HFFc6 (cell line): ENCODE measurements around the gene CD58. TPM values are rescaled to one million over a fixed set of nuclear protein-coding genes. Genes with fewer than 3 reads are reported as not detected.

Experiments used
- DNase-seq: peaks from one replicate; pipeline ENCODE4 v3.0.0-alpha.2; 2018
- H3K27ac Mint-ChIP-seq: 2 replicates; pipeline ENCODE4 v1.8.0; 2020; ENCODE audit warnings: mild to moderate bottlenecking, mixed read lengths
- H3K27me3 Mint-ChIP-seq: 2 replicates; pipeline ENCODE4 v1.8.0; 2021; ENCODE audit warnings: mild to moderate bottlenecking, moderate library complexity, mixed read lengths; ENCODE audit not compliant: insufficient read depth
- H3K36me3 Mint-ChIP-seq: 2 replicates; pipeline ENCODE4 v1.8.0; 2021; ENCODE audit warnings: low read depth, mixed read lengths
- H3K4me1 Mint-ChIP-seq: 2 replicates; pipeline ENCODE4 v1.8.0; 2020; ENCODE audit warnings: low read depth, mixed read lengths
- H3K4me3 Mint-ChIP-seq: 2 replicates; pipeline ENCODE4 v1.8.0; 2020; ENCODE audit warnings: mild to moderate bottlenecking, moderate library complexity, mixed read lengths
- H3K9me3 Mint-ChIP-seq: 2 replicates; pipeline ENCODE4 v1.8.0; 2020; ENCODE audit warnings: mild to moderate bottlenecking, mixed read lengths
- CTCF ChIP-seq: fragments of 200-600 bp; sonication (generic); IDR thresholded peaks from 2 replicates; pipeline ENCODE4 v1.5.0; 2021; ENCODE audit warnings: antibody characterized with exemption, mild to moderate bottlenecking
- microRNA-seq: library from miRNA; unstranded; fragments of <30 nt; microRNA quantifications from one replicate; pipeline ENCODE4, GENCODE V29; 2019
- total RNA-seq, 6 experiments: library from RNA; stranded (reverse); fragmentation: NEBNext Ultra II Directional; extraction: Animal tissue kit (Norgen Biotek cat#: 25700); gene quantifications; 2 replicates in 1 of 6; 3 replicates in 5 of 6; pipeline ENCODE4 v1.2.3, GENCODE V29; 2021

Gene CD58
- total RNA-seq, 6 experiments from 2014 or later = 6.6 to 9.5 (median 8.5) TPM

- DNase-seq = no peak
- no peak for TF ChIP-seq CTCF
- Mint-ChIP-seq H3K4me1 (peaks cover 6% of the 10 kb centered on the region), H3K9me3 (no peaks in the 10 kb centered on the region), H3K36me3 (no peaks in the 10 kb centered on the region), H3K4me3 (no peak overlapping the region), H3K27me3 (peaks cover 22% of the 10 kb centered on the region), H3K27ac (no peak overlapping the region)
Measured at GRCh38 chr1:116470671-116471070, 100.2 kb downstream of the CD58 start.

- no peak for TF ChIP-seq CTCF
- peaks cover 34% of the 10 kb centered on the region for H3K27me3 Mint-ChIP-seq
Measured at GRCh38 chr1:116466810-116467557, 103.8 kb downstream of the CD58 start.

GRCh38 chr1:116465845-116466685 is 104.8 kb downstream of the CD58 start:
- H3K27me3 Mint-ChIP-seq = peaks cover 28% of the 10 kb centered on the region
- H3K9me3 Mint-ChIP-seq = no peaks in the 10 kb centered on the region
- no peaks in the 10 kb centered on the region for H3K36me3 Mint-ChIP-seq
- DNase-seq = no peak
- H3K4me1 Mint-ChIP-seq = no peaks in the 10 kb centered on the region
- no peak overlapping the region for H3K4me3 Mint-ChIP-seq
- H3K27ac Mint-ChIP-seq = no peak overlapping the region
- TF ChIP-seq CTCF = no peak

More at GRCh38 chr1:116466810-116467557, 103.8 kb downstream of the CD58 start:
- Mint-ChIP-seq H3K4me1 (no peaks in the 10 kb centered on the region), H3K9me3 (no peaks in the 10 kb centered on the region), H3K4me3 (no peak overlapping the region), H3K27ac (no peak overlapping the region), H3K36me3 (no peaks in the 10 kb centered on the region)
- no peak for DNase-seq

- TF ChIP-seq CTCF = no peak
- DNase-seq = no peak
- Mint-ChIP-seq H3K4me1 (no peaks in the 10 kb centered on the region), H3K27me3 (peaks cover 31% of the 10 kb centered on the region), H3K27ac (no peak overlapping the region), H3K36me3 (no peaks in the 10 kb centered on the region), H3K9me3 (no peaks in the 10 kb centered on the region), H3K4me3 (no peak overlapping the region)
Measured at GRCh38 chr1:116465477-116465844, 105.4 kb downstream of the CD58 start.

Small RNA genes within 50 kb of the gene (microRNA-seq; reads per million reads assigned to microRNA genes)
- not detected for gene MIR548AC

Other genes starting within 250 kb of the CD58 start
- 100 to 1,000 TPM; 192 to 244 (median 222) TPM for gene ATP1A1, start 197.8 kb downstream of the CD58 start, total RNA-seq
- not detected for gene IGSF3, start 96.7 kb upstream of the CD58 start, total RNA-seq
- gene CD2, start 183.4 kb upstream of the CD58 start, total RNA-seq = not detected